Measurements from ENCODE around the gene HBM.
"Not testable (repeated sequence)": the region's sequence is repeated elsewhere in the genome, so short reads cannot be mapped to it uniquely, and the experiment has no call there.

The HBM gene

DNA sequence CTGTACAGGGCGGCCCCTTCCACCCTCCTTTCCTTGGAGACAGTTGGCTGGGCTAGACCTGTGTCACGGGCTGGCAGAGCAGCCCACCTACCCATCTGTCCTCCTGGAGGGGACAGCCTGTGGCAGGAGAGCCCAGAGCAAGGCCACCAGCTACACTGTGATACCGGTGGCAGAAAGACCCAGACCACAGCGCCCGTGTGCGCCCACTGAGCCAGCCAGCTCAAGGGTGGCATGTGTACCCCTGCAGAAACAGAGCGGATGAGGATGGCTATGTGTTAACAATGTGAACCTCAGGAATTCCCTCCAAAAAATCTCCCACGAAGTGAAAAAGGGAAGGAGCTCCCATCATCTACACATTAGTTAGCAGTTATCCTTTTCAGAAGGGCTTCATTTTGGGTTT is 21.6 kb downstream of the HBM start:
- no peak for DNase-seq

DNA sequence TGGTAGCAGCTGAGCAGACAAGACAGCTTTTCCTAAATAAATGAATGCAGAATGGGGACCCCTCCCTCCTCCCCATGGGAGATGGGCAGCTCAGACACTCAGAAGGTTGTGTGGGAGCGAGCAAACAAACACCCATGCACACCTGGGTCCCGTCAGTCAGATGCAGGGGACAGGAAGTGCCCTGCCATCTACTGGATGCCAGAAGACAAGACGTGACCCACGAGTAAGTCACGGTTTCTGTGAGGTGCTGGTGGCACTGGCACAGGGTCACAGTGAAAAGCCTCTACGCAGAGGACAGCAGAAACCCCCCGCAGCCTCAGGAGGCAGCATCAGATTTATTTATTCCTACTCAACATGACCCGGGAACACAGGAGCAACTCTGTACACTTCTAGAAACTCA is 22.9 kb downstream of the HBM start:
- DNase-seq = peak; percentile 22

DNA sequence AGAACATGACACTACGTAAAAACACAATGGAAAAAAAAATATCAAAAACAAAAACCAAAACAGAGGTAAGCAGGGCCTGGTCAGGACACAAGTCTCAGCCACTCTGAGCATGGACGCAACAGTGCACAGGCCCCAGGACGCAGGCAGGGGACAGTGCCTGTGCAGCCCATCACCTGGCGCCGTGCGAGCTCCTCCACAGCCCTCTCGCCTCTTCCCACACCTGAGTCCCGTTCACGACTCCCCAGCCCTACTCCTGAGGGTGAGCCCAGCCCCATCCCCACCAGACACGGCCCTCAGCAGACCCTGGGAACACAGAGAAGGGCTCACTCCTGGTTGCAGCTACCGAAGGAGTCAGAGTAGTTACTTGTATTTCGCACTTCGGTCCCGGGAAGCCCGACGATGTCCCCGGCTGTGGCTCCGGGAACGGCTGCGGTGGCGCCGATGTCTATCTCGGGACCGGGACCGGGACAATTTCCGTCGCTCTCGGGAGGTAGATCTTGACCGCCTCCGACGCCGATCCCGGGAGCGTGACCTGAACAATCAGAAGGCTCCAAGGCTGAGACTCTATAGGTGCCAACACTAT is 23.9 kb downstream of the HBM start:
- no peak for DNase-seq

DNA sequence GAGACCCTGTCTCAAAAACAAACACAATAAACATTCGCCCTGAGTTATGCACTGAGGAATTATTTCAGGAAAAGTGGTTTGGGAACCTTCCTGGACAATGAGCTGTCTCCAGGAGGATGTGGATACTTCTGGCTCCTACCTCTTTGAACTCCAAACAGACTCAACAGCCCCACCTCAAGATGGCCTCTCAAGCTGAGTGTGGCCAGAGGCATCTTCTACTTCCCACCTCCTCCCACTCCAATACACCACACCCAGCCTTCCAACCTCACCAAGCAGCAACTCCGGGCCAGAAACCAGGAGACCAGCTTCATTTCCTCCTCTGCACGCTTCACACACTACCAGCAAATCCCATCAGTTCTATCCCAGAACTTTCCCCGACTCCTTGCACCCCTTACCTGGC is 26.1 kb downstream of the HBM start:
- DNase-seq = no peak

DNA sequence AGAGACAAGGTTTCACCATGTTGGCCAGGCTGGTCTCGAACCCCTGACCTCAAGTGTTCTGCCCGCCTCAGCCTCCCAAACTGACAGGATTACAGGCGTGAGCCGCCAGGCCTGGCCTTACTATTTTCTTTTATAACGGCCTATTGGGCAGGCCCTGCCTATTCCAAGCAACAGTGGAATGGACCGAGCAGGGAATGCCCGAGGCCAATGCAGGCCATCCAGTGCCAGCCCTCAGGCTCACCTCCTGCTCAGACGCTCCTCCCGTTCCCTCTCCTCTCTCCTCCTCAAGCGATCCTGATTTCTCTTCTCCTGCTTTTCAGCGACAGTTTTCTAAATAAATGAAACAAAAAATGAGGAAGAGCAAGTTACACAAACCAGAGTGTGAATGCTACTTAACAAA is 26.9 kb downstream of the HBM start:
- DNase-seq = no peak

DNA sequence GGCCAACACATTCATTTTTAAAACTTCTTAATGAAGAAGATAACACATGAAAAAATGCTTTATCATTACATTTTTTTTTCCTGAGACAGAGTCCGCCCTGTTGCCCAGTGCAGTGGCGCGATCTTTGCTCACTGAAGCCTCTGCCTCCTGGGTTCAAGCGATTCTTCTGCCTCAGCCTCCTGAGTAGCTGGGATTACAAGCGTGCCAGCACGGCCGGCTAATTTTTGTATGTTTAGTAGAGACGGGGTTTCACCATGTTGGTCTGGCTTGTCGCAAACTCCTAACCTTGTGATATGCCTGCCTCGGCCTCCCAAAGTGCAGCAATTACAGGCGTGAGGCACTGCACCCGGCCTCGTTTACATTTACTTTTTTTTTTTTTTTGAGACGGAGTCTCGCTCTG is 27.7 kb downstream of the HBM start:
- no peak for DNase-seq

DNA sequence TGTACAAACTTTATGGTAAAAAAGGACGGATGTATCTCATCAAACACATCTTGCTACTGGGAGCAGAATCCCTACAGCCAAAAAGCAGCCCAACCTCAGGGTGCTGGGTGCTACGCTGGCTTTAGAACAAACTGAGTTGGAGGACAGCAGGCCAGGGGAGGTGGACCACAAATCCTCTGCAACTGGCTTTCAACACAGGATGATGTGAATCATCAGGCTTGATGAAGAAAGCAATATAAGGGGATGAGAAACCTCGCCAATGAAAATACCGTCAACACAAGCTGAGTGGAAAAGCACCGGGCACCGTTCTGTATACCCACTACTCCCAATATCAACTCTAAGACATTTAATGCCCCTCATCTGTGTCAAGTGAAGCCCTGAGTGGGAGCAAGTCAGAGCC is 28.7 kb downstream of the HBM start:
- DNase-seq = no peak

DNA sequence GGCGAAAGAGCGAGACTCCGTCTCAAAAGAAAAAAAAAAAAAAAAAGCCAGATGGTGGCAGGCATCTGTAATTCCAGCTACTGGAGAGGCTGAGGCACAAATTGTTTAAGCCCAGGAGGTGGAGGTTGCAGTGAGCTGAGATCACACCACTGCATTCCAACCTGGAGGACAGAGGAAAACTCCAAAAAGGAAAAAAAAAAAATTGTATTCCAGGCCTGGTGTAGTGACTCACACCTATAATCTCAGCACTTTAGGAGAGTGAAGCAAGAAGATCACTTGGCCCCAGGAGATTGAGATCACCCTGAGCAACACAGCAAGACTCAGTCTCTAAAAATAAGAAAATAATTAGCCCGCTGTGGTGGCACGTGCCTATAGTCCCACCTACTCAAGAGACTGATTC is 34.6 kb downstream of the HBM start:
- DNase-seq = no peak

DNA sequence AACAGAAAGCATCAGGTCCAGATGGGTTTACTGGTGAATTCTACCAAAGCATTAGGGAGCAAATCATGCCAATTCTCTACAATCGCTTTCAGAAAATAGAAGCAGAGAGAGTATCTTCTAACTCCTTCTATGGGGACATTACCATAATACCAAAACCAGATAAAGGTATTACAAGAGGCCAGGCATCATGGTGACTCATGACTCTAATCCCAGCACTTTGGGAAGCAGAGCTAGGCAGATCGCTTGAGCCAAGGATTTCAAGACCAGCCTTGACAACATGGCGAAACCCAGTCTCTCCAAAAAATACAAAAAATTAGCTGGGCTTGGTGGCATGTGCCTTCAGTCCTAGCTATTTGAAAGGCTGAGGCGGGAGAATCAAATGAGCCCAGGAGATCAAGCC is 37.5 kb downstream of the HBM start:
- DNase-seq = no peak

DNA sequence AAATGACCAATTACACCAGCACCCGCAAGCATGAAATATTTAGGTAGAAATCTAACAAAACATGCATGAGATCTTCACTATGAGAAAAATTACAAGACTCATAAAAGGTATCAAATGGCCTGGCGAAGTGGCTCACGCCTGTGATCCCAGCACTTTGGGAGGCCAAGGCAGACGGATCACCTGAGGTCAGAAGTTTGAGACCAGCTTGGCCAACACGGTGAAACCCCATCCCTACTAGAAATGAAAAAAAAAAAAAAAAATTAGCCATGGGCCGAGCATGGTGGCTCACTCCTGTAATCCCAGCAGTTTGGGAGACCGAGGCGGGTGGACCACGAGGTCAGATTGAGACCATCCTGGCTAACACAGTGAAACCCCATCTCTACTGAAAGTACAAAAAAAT is 38.3 kb downstream of the HBM start:
- not testable (repeated sequence) for DNase-seq

DNA sequence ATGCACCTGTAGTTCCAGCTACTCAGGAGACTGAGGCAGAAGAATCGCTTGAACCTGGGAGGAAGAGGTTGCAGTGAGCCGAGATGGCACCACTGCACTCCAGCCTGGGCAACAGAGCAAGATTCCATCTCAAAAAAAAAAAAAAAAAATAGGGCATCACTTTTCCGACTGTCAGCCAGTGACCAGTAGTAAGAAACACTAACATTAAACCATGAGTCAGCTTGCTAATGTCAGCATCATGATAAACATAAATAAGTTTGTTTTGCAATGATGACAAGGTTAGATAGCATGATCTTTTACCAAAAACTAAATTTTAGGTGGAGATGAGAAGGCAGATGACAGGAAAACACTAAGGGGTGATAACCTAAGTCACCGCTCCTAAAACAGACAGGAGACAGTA is 43.6 kb downstream of the HBM start:
- not testable (repeated sequence) for DNase-seq

DNA sequence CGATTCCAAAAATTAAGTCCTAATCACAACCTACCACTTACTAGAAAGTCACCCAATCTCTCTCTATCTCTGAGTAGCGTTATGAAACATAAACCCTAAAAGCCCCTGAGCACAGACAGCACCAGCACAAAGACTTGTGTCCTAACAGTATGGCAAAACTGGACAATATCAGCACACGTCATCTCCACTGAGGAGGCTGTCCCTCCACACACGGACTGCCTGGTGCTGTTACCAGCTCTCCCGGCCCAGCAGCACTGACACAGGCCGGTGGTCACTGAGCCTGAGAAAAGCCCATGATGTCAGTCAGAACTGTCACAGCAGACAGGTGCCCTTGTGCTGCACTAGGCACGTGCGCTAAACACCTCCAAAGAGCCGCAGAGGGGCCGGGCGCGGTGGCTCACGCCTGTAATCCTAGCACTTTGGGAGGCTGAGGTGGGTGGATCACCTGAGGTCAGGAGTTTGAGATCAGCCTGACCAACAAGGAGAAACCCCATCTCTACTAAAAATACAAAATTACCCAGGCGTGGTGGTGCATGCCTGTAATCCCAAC is 45.9 kb downstream of the HBM start:
- not testable (repeated sequence) for DNase-seq

DNA sequence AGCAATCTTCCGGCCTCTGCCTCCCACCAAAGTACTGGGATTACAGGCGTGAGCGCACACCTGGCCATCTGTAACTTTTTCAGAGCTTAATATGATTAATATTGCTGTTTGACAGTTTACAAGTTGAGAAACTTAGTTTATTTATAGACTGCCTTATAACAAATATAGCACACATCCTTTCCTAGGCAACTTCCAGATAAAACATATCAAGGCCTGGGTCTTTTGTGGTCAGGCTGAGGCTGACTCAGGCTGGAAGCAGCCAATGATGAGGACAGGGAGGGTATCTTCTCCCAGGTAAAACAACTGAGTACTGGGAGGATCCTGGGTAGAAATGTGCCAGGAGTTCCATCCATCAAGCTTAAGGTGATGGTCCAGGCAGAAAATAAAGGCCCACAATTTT is 47.2 kb downstream of the HBM start:
- no peak for DNase-seq

All from NCI-H146 (cell line).